GM23338 (cell line): ENCODE measurements around the gene SLC44A4. TPM values are rescaled to one million over a fixed set of nuclear protein-coding genes. Genes with fewer than 3 reads are reported as not detected.

Experiments
- ATAC-seq: fragments of 200-7000 bp; cut with Tn5 transposase; 3 replicates; pipeline ENCODE4 v1.9.1; 2020
- DNase-seq: peaks from one replicate; pipeline ENCODE4 v3.0.0-alpha.2; 2015; ENCODE audit warnings: low spot score
- H2AFZ ChIP-seq: fragments of 200-600 bp; sonication (generic); 2 replicates; pipeline ENCODE4 v1.8.0; 2016; ENCODE audit warnings: antibody characterized with exemption, mild to moderate bottlenecking, moderate library complexity
- H3F3A ChIP-seq: fragments of 200-600 bp; sonication (generic); replicated peaks from 2 replicates; pipeline ENCODE4 v1.8.0; 2017; ENCODE audit warnings: antibody characterized with exemption, mixed run types, low read depth
- H3K27ac ChIP-seq: fragments of 200-600 bp; sonication (generic); 2 replicates; pipeline ENCODE4 v1.6.1; 2016; ENCODE audit warnings: low read depth
- H3K27me3 ChIP-seq: fragments of 200-600 bp; sonication (generic); 2 replicates; pipeline ENCODE4 v1.8.0; 2016; ENCODE audit warnings: mild to moderate bottlenecking, mixed run types, moderate library complexity; ENCODE audit not compliant: insufficient read depth
- H3K36me3 ChIP-seq: fragments of 200-600 bp; sonication (generic); 2 replicates; pipeline ENCODE4 v1.8.0; 2016; ENCODE audit warnings: mild to moderate bottlenecking; ENCODE audit not compliant: insufficient read depth
- H3K4me1 ChIP-seq: fragments of 200-600 bp; sonication (generic); 2 replicates; pipeline ENCODE4 v1.8.0; 2016; ENCODE audit warnings: mild to moderate bottlenecking, moderate library complexity; ENCODE audit not compliant: insufficient read depth
- H3K4me2 ChIP-seq: fragments of 200-600 bp; sonication (generic); 2 replicates; pipeline ENCODE4 v1.7.1; 2017; ENCODE audit warnings: mixed run types
- H3K4me3 ChIP-seq: fragments of 200-600 bp; sonication (generic); 2 replicates; pipeline ENCODE4 v1.6.1; 2016; ENCODE audit warnings: mixed run types
- H3K79me2 ChIP-seq: fragments of 200-600 bp; sonication (generic); replicated peaks from 2 replicates; pipeline ENCODE4 v1.8.0; 2017; ENCODE audit warnings: mild to moderate bottlenecking; ENCODE audit not compliant: insufficient read depth
- H3K9me2 ChIP-seq: fragments of 200-600 bp; sonication (generic); 2 replicates; pipeline ENCODE4 v1.8.0; 2017; ENCODE audit not compliant: insufficient read depth
- H4K20me1 ChIP-seq: fragments of 200-600 bp; sonication (generic); replicated peaks from 2 replicates; pipeline ENCODE4 v1.8.0; 2017; ENCODE audit warnings: mild to moderate bottlenecking; ENCODE audit not compliant: insufficient read depth
- H3K27ac Mint-ChIP-seq: 2 replicates; pipeline ENCODE4 v1.8.0; 2020; ENCODE audit warnings: inconsistent platforms, mild to moderate bottlenecking, moderate library complexity, mixed read lengths
- H3K27me3 Mint-ChIP-seq: 3 replicates; pipeline ENCODE4 v1.8.0; 2022; ENCODE audit warnings: low read depth, mild to moderate bottlenecking, moderate library complexity, mixed read lengths, inconsistent platforms; ENCODE audit not compliant: insufficient read depth, poor library complexity
- H3K36me3 Mint-ChIP-seq: 3 replicates; pipeline ENCODE4 v1.8.0; 2021; ENCODE audit warnings: low read depth, mild to moderate bottlenecking, inconsistent platforms, moderate library complexity, mixed read lengths
- H3K4me1 Mint-ChIP-seq: 3 replicates; pipeline ENCODE4 v1.8.0; 2020; ENCODE audit warnings: mild to moderate bottlenecking, inconsistent platforms, mixed read lengths
- H3K4me3 Mint-ChIP-seq: 3 replicates; pipeline ENCODE4 v1.8.0; 2021; ENCODE audit warnings: moderate library complexity, mild to moderate bottlenecking, inconsistent platforms, mixed read lengths
- H3K9me3 Mint-ChIP-seq: 3 replicates; pipeline ENCODE4 v1.8.0; 2020; ENCODE audit warnings: moderate library complexity, mild to moderate bottlenecking, inconsistent platforms, mixed read lengths
- CREB1 ChIP-seq: fragments of 250-450 bp; sonication (Bioruptor Pico); IDR thresholded peaks from 2 replicates; pipeline ENCODE4 v1.5.0; 2020; ENCODE audit warnings: low read depth, mild to moderate bottlenecking, moderate library complexity
- EZH2 ChIP-seq: fragments of 200-600 bp; sonication (generic); IDR thresholded peaks from one replicate; pipeline ENCODE4 v1.8.0; 2017; ENCODE audit warnings: antibody characterized with exemption, mild to moderate bottlenecking, low read depth; ENCODE audit not compliant: unreplicated experiment
- EZH2phosphoT487 ChIP-seq: fragments of 200-600 bp; sonication (generic); IDR thresholded peaks from one replicate; pipeline ENCODE4 v1.8.1; 2018; ENCODE audit warnings: antibody characterized with exemption; ENCODE audit not compliant: unreplicated experiment
- JUNB ChIP-seq: IDR thresholded peaks from one replicate; pipeline ENCODE4 v1.6.1; 2016; ENCODE audit warnings: antibody characterized with exemption; ENCODE audit not compliant: unreplicated experiment
- NANOG ChIP-seq: IDR thresholded peaks from 2 replicates; pipeline ENCODE4 v1.6.1; 2016; ENCODE audit warnings: antibody characterized with exemption, borderline replicate concordance
- POLR2AphosphoS5 ChIP-seq: IDR thresholded peaks from 2 replicates; pipeline ENCODE4 v1.6.1; 2016; ENCODE audit warnings: antibody characterized with exemption, low read depth
- STAT1 ChIP-seq: IDR thresholded peaks from one replicate; pipeline ENCODE4 v1.6.1; 2016; ENCODE audit warnings: antibody characterized with exemption; ENCODE audit not compliant: unreplicated experiment
- ZNF114 ChIP-seq: fragments of 250-450 bp; sonication (Bioruptor Pico); IDR thresholded peaks from 2 replicates; pipeline ENCODE4 v1.5.0; 2020; ENCODE audit warnings: mild to moderate bottlenecking, moderate library complexity
- ZNF331 ChIP-seq: fragments of 250-450 bp; sonication (Bioruptor Pico); IDR thresholded peaks from 2 replicates; pipeline ENCODE4 v1.5.0; 2020; ENCODE audit warnings: low read depth, mild to moderate bottlenecking, moderate library complexity
- polyA plus RNA-seq: library from polyadenylated mRNA; unstranded; fragments of >200 nt; fragmentation: Nextera tagmentation; extraction: Ambion mirVana; gene quantifications from 2 replicates; pipeline ENCODE4 v1.2.1, GENCODE V29; 2016
- total RNA-seq: library from RNA; depleted of rRNA; stranded (reverse); fragments of >200 nt; shearing (Covaris generic); gene quantifications from 2 replicates; pipeline ENCODE4 v1.2.3, GENCODE V29; 2014
- TF ChIP-seq, protein P1 (sequence below): IDR thresholded peaks from 2 replicates; pipeline ENCODE4 v1.6.1; 2016; ENCODE audit warnings: antibody characterized with exemption
- TF ChIP-seq, protein P2 (sequence below): fragments of 250-450 bp; sonication (Bioruptor Pico); IDR thresholded peaks from 2 replicates; pipeline ENCODE4 v1.5.0; 2020; ENCODE audit warnings: mild to moderate bottlenecking, moderate library complexity
- TF ChIP-seq, protein P3 (sequence below), 2 experiments: fragments of 200-600 bp in 1 of 2; sonication (generic) in 1 of 2; conservative IDR thresholded peaks; 2 replicates each; pipeline versions ENCODE4 v1.5.1 to v1.6.1; 2016 to 2017; ENCODE audit warnings: antibody characterized with exemption in 2 of 2, low read depth in 2 of 2, mild to moderate bottlenecking in 2 of 2, moderate library complexity in 1 of 2
- TF ChIP-seq, protein P4 (sequence below): IDR thresholded peaks from one replicate; pipeline ENCODE4 v1.6.1; 2018; ENCODE audit warnings: antibody characterized with exemption; ENCODE audit not compliant: unreplicated experiment

The SLC44A4 gene
- total and polyA plus RNA-seq, 2 experiments from 2014 or later, result 1.1 to 3.7 TPM

DNA sequence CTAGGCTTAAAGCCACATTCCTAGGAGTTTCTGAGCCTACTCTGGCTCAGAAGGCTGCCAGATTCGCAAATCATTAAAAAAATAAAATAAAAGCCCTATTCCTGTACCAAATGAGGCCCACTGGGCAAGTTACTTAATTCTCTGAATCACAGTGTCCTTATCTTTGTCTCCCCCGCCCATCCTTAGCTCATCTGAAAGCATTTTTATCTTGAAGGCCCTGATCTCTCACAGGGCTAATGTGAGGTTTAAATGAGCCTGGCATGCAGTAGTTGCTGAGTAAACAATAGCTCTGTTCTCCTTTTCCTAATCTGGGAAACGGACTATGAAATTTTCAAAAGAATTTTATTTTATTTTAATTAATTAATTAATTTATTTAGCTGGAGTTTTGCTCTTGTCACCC lies 25.2 kb upstream of the SLC44A4 start:
- no peak for ATAC-seq
- TF ChIP-seq JUNB (no peak), NANOG (no peak), POLR2AphosphoS5 (no peak), STAT1 (no peak), EZH2phosphoT487 (no peak), EZH2 (no peak), CREB1 (CRISPR knock-in tag) (no peak), ZNF114 (no peak), ZNF331 (CRISPR knock-in tag) (no peak)
- TF ChIP-seq, protein P1, sequence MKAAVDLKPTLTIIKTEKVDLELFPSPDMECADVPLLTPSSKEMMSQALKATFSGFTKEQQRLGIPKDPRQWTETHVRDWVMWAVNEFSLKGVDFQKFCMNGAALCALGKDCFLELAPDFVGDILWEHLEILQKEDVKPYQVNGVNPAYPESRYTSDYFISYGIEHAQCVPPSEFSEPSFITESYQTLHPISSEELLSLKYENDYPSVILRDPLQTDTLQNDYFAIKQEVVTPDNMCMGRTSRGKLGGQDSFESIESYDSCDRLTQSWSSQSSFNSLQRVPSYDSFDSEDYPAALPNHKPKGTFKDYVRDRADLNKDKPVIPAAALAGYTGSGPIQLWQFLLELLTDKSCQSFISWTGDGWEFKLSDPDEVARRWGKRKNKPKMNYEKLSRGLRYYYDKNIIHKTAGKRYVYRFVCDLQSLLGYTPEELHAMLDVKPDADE, result no peak
- TF ChIP-seq, protein P2, sequence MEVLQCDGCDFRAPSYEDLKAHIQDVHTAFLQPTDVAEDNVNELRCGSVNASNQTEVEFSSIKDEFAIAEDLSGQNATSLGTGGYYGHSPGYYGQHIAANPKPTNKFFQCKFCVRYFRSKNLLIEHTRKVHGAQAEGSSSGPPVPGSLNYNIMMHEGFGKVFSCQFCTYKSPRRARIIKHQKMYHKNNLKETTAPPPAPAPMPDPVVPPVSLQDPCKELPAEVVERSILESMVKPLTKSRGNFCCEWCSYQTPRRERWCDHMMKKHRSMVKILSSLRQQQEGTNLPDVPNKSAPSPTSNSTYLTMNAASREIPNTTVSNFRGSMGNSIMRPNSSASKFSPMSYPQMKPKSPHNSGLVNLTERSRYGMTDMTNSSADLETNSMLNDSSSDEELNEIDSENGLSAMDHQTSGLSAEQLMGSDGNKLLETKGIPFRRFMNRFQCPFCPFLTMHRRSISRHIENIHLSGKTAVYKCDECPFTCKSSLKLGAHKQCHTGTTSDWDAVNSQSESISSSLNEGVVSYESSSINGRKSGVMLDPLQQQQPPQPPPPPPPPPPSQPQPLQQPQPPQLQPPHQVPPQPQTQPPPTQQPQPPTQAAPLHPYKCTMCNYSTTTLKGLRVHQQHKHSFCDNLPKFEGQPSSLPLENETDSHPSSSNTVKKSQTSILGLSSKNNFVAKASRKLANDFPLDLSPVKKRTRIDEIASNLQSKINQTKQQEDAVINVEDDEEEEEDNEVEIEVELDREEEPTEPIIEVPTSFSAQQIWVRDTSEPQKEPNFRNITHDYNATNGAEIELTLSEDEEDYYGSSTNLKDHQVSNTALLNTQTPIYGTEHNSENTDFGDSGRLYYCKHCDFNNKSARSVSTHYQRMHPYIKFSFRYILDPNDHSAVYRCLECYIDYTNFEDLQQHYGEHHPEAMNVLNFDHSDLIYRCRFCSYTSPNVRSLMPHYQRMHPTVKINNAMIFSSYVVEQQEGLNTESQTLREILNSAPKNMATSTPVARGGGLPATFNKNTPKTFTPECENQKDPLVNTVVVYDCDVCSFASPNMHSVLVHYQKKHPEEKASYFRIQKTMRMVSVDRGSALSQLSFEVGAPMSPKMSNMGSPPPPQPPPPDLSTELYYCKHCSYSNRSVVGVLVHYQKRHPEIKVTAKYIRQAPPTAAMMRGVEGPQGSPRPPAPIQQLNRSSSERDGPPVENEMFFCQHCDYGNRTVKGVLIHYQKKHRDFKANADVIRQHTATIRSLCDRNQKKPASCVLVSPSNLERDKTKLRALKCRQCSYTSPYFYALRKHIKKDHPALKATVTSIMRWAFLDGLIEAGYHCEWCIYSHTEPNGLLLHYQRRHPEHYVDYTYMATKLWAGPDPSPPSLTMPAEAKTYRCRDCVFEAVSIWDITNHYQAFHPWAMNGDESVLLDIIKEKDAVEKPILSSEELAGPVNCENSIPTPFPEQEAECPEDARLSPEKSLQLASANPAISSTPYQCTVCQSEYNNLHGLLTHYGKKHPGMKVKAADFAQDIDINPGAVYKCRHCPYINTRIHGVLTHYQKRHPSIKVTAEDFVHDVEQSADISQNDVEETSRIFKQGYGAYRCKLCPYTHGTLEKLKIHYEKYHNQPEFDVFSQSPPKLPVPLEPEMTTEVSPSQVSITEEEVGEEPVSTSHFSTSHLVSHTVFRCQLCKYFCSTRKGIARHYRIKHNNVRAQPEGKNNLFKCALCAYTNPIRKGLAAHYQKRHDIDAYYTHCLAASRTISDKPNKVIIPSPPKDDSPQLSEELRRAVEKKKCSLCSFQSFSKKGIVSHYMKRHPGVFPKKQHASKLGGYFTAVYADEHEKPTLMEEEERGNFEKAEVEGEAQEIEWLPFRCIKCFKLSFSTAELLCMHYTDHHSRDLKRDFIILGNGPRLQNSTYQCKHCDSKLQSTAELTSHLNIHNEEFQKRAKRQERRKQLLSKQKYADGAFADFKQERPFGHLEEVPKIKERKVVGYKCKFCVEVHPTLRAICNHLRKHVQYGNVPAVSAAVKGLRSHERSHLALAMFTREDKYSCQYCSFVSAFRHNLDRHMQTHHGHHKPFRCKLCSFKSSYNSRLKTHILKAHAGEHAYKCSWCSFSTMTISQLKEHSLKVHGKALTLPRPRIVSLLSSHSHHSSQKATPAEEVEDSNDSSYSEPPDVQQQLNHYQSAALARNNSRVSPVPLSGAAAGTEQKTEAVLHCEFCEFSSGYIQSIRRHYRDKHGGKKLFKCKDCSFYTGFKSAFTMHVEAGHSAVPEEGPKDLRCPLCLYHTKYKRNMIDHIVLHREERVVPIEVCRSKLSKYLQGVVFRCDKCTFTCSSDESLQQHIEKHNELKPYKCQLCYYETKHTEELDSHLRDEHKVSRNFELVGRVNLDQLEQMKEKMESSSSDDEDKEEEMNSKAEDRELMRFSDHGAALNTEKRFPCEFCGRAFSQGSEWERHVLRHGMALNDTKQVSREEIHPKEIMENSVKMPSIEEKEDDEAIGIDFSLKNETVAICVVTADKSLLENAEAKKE (CRISPR knock-in tag), result no peak
- TF ChIP-seq, protein P3, sequence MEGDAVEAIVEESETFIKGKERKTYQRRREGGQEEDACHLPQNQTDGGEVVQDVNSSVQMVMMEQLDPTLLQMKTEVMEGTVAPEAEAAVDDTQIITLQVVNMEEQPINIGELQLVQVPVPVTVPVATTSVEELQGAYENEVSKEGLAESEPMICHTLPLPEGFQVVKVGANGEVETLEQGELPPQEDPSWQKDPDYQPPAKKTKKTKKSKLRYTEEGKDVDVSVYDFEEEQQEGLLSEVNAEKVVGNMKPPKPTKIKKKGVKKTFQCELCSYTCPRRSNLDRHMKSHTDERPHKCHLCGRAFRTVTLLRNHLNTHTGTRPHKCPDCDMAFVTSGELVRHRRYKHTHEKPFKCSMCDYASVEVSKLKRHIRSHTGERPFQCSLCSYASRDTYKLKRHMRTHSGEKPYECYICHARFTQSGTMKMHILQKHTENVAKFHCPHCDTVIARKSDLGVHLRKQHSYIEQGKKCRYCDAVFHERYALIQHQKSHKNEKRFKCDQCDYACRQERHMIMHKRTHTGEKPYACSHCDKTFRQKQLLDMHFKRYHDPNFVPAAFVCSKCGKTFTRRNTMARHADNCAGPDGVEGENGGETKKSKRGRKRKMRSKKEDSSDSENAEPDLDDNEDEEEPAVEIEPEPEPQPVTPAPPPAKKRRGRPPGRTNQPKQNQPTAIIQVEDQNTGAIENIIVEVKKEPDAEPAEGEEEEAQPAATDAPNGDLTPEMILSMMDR (conservative IDR thresholded peaks at IDR 0.05; ENCODE audit: low read depth in 2 of 2), result no peak
- TF ChIP-seq, protein P4, sequence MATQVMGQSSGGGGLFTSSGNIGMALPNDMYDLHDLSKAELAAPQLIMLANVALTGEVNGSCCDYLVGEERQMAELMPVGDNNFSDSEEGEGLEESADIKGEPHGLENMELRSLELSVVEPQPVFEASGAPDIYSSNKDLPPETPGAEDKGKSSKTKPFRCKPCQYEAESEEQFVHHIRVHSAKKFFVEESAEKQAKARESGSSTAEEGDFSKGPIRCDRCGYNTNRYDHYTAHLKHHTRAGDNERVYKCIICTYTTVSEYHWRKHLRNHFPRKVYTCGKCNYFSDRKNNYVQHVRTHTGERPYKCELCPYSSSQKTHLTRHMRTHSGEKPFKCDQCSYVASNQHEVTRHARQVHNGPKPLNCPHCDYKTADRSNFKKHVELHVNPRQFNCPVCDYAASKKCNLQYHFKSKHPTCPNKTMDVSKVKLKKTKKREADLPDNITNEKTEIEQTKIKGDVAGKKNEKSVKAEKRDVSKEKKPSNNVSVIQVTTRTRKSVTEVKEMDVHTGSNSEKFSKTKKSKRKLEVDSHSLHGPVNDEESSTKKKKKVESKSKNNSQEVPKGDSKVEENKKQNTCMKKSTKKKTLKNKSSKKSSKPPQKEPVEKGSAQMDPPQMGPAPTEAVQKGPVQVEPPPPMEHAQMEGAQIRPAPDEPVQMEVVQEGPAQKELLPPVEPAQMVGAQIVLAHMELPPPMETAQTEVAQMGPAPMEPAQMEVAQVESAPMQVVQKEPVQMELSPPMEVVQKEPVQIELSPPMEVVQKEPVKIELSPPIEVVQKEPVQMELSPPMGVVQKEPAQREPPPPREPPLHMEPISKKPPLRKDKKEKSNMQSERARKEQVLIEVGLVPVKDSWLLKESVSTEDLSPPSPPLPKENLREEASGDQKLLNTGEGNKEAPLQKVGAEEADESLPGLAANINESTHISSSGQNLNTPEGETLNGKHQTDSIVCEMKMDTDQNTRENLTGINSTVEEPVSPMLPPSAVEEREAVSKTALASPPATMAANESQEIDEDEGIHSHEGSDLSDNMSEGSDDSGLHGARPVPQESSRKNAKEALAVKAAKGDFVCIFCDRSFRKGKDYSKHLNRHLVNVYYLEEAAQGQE, result no peak
- Mint-ChIP-seq H3K4me3 (no peak overlapping the region), H3K27ac (no peak overlapping the region), H3K27me3 (peaks cover 16% of the 10 kb centered on the region), H3K36me3 (peaks cover 15% of the 10 kb centered on the region), H3K4me1 (peaks cover 28% of the 10 kb centered on the region), H3K9me3 (no peaks in the 10 kb centered on the region)
- peaks cover 17% of the 10 kb centered on the region for H3K4me1 ChIP-seq
- no peaks in the 10 kb centered on the region for H4K20me1 ChIP-seq
- no peak overlapping the region for H3K4me2 ChIP-seq
- no peak overlapping the region for H2AFZ ChIP-seq
- no peaks in the 10 kb centered on the region for H3K27me3 ChIP-seq
- H3K36me3 ChIP-seq, result no peaks in the 10 kb centered on the region
- H3K79me2 ChIP-seq, result no peaks in the 10 kb centered on the region
- no peak overlapping the region for H3K27ac ChIP-seq
- no peaks in the 10 kb centered on the region for H3K9me2 ChIP-seq
- DNase-seq, result no peak
- H3F3A ChIP-seq, result peaks cover 7% of the 10 kb centered on the region; the same call in 1 of the 2 replicates
- H3K4me3 ChIP-seq, result no peak overlapping the region
